Activated naive CD4-positive, alpha-beta T cell treated with anti-CD3 and anti-CD28 coated beads, Interleukin-2, amount 10 ng/mL, durations not matched to agents 7 days and 5 days (primary cell): ENCODE results near the gene IQCE.
"Not testable (repeated sequence)": the region's sequence is repeated elsewhere in the genome, so short reads cannot be mapped to it uniquely, and the experiment has no call there.

Source experiments
- CTCF ChIA-PET: fragments of 350-600 bp; sonication (Branson Sonifier 250); formaldehyde crosslinking; loops from one replicate; lab custom pipeline; 2021; ENCODE audit warnings: antibody characterized with exemption; lab: Charles Lee
- DNase-seq: peaks from one replicate; pipeline ENCODE4 v3.0.0-alpha.2; 2020
- H3K27ac Mint-ChIP-seq: one replicate; pipeline ENCODE4 v1.8.0; 2021; ENCODE audit warnings: mild to moderate bottlenecking, moderate library complexity, mixed read lengths
- H3K27me3 Mint-ChIP-seq: one replicate; pipeline ENCODE4 v1.8.0; 2021; ENCODE audit warnings: mild to moderate bottlenecking, mixed read lengths
- H3K36me3 Mint-ChIP-seq: one replicate; pipeline ENCODE4 v1.8.0; 2021; ENCODE audit warnings: mixed read lengths
- H3K4me1 Mint-ChIP-seq: one replicate; pipeline ENCODE4 v1.8.0; 2021; ENCODE audit warnings: mixed read lengths
- H3K4me3 Mint-ChIP-seq: one replicate; pipeline ENCODE4 v1.8.0; 2021; ENCODE audit warnings: mild to moderate bottlenecking, moderate library complexity, mixed read lengths
- H3K9me3 Mint-ChIP-seq: one replicate; pipeline ENCODE4 v1.8.0; 2021; ENCODE audit warnings: mixed read lengths

The IQCE gene

GRCh38 chr7:2533566-2533965 is 25.2 kb upstream of the IQCE start:
- H3K27ac Mint-ChIP-seq: not testable (repeated sequence)

GRCh38 chr7:2534214-2534613 is 24.6 kb upstream of the IQCE start:
- H3K27ac Mint-ChIP-seq, DNase-seq, H3K9me3 Mint-ChIP-seq, H3K4me3 Mint-ChIP-seq, CTCF ChIA-PET, H3K27me3 Mint-ChIP-seq, H3K36me3 Mint-ChIP-seq: not testable (repeated sequence)
- H3K4me1 Mint-ChIP-seq: peaks cover 28% of the 10 kb centered on the region

More at GRCh38 chr7:2533566-2533965, 25.2 kb upstream of the IQCE start:
- H3K27me3 Mint-ChIP-seq, CTCF ChIA-PET, DNase-seq, H3K4me3 Mint-ChIP-seq, H3K36me3 Mint-ChIP-seq, H3K9me3 Mint-ChIP-seq: not testable (repeated sequence)
- peaks cover 35% of the 10 kb centered on the region for H3K4me1 Mint-ChIP-seq

- CTCF ChIA-PET: not testable (repeated sequence)
Observed at GRCh38 chr7:2535872-2536627, 22.7 kb upstream of the IQCE start.

GRCh38 chr7:2537981-2538851 is 20.6 kb upstream of the IQCE start:
- DNase-seq: peak; percentile 21
- Mint-ChIP-seq H3K4me1 (no peaks in the 10 kb centered on the region), H3K27ac (peak overlapping the region; percentile 37), H3K4me3 (no peak overlapping the region), H3K36me3 (peaks cover 3% of the 10 kb centered on the region), H3K9me3 (no peaks in the 10 kb centered on the region), H3K27me3 (no peaks in the 10 kb centered on the region)
- CTCF ChIA-PET: no interaction called here

More at GRCh38 chr7:2535872-2536627, 22.7 kb upstream of the IQCE start:
- DNase-seq, H3K9me3 Mint-ChIP-seq, H3K27me3 Mint-ChIP-seq, H3K4me3 Mint-ChIP-seq, H3K27ac Mint-ChIP-seq, H3K36me3 Mint-ChIP-seq: not testable (repeated sequence)
- H3K4me1 Mint-ChIP-seq: peaks cover 11% of the 10 kb centered on the region

GRCh38 chr7:2539031-2539911 is 19.5 kb upstream of the IQCE start:
- peaks cover 6% of the 10 kb centered on the region for H3K36me3 Mint-ChIP-seq
- CTCF ChIA-PET: no interaction called here
- no peak overlapping the region for H3K27ac Mint-ChIP-seq
- H3K27me3 Mint-ChIP-seq: no peaks in the 10 kb centered on the region
- peak; percentile 18 for DNase-seq
- H3K9me3 Mint-ChIP-seq: no peaks in the 10 kb centered on the region
- no peak overlapping the region for H3K4me3 Mint-ChIP-seq
- H3K4me1 Mint-ChIP-seq: no peaks in the 10 kb centered on the region

GRCh38 chr7:2540133-2540532 is 18.6 kb upstream of the IQCE start:
- no peak overlapping the region for H3K27ac Mint-ChIP-seq
- H3K4me3 Mint-ChIP-seq: no peak overlapping the region

GRCh38 chr7:2540641-2541051 is 18.1 kb upstream of the IQCE start:
- H3K9me3 Mint-ChIP-seq: no peaks in the 10 kb centered on the region
- no peak overlapping the region for H3K27ac Mint-ChIP-seq
- DNase-seq: no peak
- H3K36me3 Mint-ChIP-seq: peaks cover 9% of the 10 kb centered on the region
- no peaks in the 10 kb centered on the region for H3K4me1 Mint-ChIP-seq
- H3K4me3 Mint-ChIP-seq: no peak overlapping the region
- H3K27me3 Mint-ChIP-seq: no peaks in the 10 kb centered on the region
- CTCF ChIA-PET: no interaction called here

More at GRCh38 chr7:2540133-2540532, 18.6 kb upstream of the IQCE start:
- no peaks in the 10 kb centered on the region for H3K4me1 Mint-ChIP-seq
- H3K36me3 Mint-ChIP-seq: peaks cover 9% of the 10 kb centered on the region
- CTCF ChIA-PET: no interaction called here
- no peaks in the 10 kb centered on the region for H3K27me3 Mint-ChIP-seq
- no peaks in the 10 kb centered on the region for H3K9me3 Mint-ChIP-seq
- DNase-seq: no peak

- Mint-ChIP-seq H3K27me3 (no peaks in the 10 kb centered on the region), H3K27ac (no peak overlapping the region), H3K4me1 (no peaks in the 10 kb centered on the region), H3K9me3 (no peaks in the 10 kb centered on the region), H3K4me3 (no peak overlapping the region), H3K36me3 (peaks cover 11% of the 10 kb centered on the region)
- CTCF ChIA-PET: no interaction called here
- DNase-seq: no peak
Observed at GRCh38 chr7:2541291-2542010, 17.3 kb upstream of the IQCE start.

GRCh38 chr7:2542011-2542915 is 16.5 kb upstream of the IQCE start:
- H3K9me3 Mint-ChIP-seq: no peaks in the 10 kb centered on the region
- no peaks in the 10 kb centered on the region for H3K4me1 Mint-ChIP-seq
- H3K36me3 Mint-ChIP-seq: peaks cover 15% of the 10 kb centered on the region
- no peaks in the 10 kb centered on the region for H3K27me3 Mint-ChIP-seq
- no peak overlapping the region for H3K27ac Mint-ChIP-seq
- H3K4me3 Mint-ChIP-seq: no peak overlapping the region
- DNase-seq: no peak
- CTCF ChIA-PET: interaction anchor here (1.4 kb wide), 1 partner anchor 59 kb away, joined by 3 read pairs; no protein-coding TSS in a partner anchor

- Mint-ChIP-seq H3K4me3 (no peak overlapping the region), H3K36me3 (peaks cover 15% of the 10 kb centered on the region), H3K27me3 (no peaks in the 10 kb centered on the region), H3K27ac (peak overlapping the region; percentile 38), H3K4me1 (no peaks in the 10 kb centered on the region), H3K9me3 (no peaks in the 10 kb centered on the region)
- DNase-seq: no peak
- CTCF ChIA-PET: interaction anchor here (1.4 kb wide), 1 partner anchor 60 kb away, joined by 3 read pairs; no protein-coding TSS in a partner anchor
Observed at GRCh38 chr7:2542916-2543871, 15.6 kb upstream of the IQCE start.

- DNase-seq: no peak
- H3K27ac Mint-ChIP-seq: peak overlapping the region; percentile 37
- peaks cover 5% of the 10 kb centered on the region for H3K4me1 Mint-ChIP-seq
- no peak overlapping the region for H3K4me3 Mint-ChIP-seq
- peaks cover 20% of the 10 kb centered on the region for H3K36me3 Mint-ChIP-seq
- H3K27me3 Mint-ChIP-seq: no peaks in the 10 kb centered on the region
- no peaks in the 10 kb centered on the region for H3K9me3 Mint-ChIP-seq
- CTCF ChIA-PET: no interaction called here
Observed at GRCh38 chr7:2544541-2545188, 14.1 kb upstream of the IQCE start.
